Cardiac septum (tissue), 1 donor: ENCODE results near the gene PHKA2. TPM values are rescaled to one million over a fixed set of nuclear protein-coding genes. Genes with fewer than 3 reads are reported as not detected.

ENCODE experiments used
- DNase-seq: peaks from one replicate; pipeline ENCODE4 v3.0.0-alpha.2; 2020; ENCODE audit warnings: low spot score
- intact Hi-C: fragments of 100-400 bp; cut with DNase I; formaldehyde crosslinking; loops from one replicate; pipeline ENCODE4 v1.14.0; 2022
- total RNA-seq: library from RNA; stranded (reverse); fragmentation: NEBNext Ultra II Directional; extraction: Animal tissue kit (Norgen Biotek cat#: 25700); gene quantifications from one replicate; pipeline ENCODE4 v1.2.1, GENCODE V29; 2021
- donor health status: DM: no; HTN: no; CAD: no.

The PHKA2 gene
- total RNA-seq, 1 donor from 2014 or later: 22.3 TPM

- intact Hi-C loops: no loop called here
- DNase-seq: no peak
Measured at GRCh38 chrX:18937173-18937572, 46.7 kb downstream of the PHKA2 start.

- DNase-seq: no peak
- intact Hi-C loops: loop anchor here (2.0 kb wide), 1 partner anchor 399 kb away; no protein-coding TSS in a partner anchor
Measured at GRCh38 chrX:18935893-18936292, 48.0 kb downstream of the PHKA2 start.

DNA sequence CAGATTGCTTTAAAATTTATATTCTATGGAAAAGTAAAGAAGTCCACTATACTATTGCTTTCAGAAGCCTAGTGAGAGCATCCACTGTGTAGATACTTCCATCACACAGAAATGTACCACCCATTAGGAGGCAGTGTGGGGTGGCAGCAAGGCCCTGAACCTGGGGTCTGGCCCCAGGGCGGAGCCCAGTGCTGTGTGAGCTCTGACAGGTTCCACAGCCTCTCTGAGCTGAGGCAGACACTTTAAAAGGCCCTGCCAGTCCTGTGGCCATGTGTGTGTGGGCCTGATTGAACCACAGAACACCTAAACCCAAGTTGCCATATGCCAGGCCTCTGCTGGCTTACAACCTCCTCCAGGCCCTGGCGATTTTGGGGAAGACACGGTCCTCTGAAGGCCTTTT lies 49.2 kb downstream of the PHKA2 start:
- intact Hi-C loops: loop anchor here (2.0 kb wide), 1 partner anchor 400 kb away; no protein-coding TSS in a partner anchor

GRCh38 chrX:18933617-18934016 lies 50.3 kb downstream of the PHKA2 start:
- intact Hi-C loops: loop anchor here (2.0 kb wide), 1 partner anchor 401 kb away; no protein-coding TSS in a partner anchor
- DNase-seq: no peak

More for the DNA sequence above, 49.2 kb downstream of the PHKA2 start:
- DNase-seq: no peak

DNA sequence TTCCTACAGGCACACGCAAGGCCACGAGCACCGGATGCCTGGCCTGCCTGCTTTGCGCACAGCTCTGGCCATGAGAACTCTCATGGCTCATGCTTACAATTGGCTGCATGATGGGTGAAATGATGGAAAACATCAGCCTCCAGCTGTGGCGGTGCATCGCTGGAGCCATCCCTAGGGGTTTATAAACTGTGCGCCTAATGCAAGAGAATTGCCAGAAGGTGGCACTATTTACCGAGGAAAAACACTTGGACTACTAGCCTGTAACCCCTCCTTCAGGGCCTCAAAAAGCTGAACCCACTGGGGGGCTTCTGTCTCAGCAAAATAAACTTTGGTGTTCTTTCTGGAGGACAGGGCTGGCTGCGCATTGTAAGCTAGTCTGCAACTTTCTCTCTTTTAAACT lies 51.9 kb downstream of the PHKA2 start:
- intact Hi-C loops: no loop called here
- no peak for DNase-seq

DNA sequence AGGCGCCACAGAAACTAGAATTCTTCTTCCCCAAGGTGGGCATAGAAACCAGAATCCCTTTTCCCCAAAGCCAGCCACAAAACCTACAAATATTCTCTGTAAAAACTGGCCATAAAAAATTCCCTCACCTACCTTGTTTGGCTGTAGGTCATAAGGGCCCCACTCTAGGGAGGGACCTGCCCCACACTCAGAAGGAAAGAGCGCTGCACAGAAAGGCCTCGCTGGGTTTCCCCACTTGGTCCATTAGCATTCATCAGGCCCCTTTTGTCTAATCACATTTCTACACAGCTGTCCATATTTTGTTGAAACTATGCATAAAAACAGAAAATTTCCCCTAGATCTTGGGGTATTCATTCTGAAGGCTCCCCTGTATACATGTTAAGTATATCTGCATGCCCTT lies 54.1 kb downstream of the PHKA2 start:
- DNase-seq: no peak

GRCh38 chrX:18927558-18927957 lies 56.4 kb downstream of the PHKA2 start:
- no peak for DNase-seq
- intact Hi-C loops: no loop called here

More for the DNA sequence above, 54.1 kb downstream of the PHKA2 start:
- intact Hi-C loops: no loop called here

DNA sequence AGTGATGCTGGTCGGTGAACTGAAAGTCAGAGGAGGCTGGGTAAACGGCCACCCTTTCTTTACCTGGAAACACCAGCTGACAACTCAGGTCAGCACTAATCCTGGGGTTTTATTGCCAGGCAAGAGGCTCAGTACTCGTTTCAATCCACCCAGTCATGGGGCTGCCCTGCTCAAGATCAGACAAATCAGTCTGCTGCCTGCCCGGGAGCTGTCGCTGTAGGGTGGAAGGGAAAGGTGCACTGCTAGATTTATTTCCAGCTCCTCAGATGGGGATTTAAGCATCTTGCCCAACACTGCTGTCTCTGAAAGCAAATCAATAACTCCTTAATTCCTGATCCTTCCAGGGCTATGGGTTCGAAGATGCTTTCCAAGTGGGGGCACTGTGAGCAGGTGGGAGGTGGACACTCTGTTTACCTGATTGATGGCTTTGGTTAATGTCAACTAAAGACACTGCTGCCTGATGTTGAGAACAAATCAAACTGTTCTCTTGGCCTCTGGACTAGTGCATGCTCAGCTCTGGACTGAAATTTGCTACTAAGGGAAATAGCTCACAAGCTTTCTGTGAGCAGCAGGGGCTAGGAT lies 59.3 kb downstream of the PHKA2 start:
- no peak for DNase-seq
- intact Hi-C loops: no loop called here

DNA sequence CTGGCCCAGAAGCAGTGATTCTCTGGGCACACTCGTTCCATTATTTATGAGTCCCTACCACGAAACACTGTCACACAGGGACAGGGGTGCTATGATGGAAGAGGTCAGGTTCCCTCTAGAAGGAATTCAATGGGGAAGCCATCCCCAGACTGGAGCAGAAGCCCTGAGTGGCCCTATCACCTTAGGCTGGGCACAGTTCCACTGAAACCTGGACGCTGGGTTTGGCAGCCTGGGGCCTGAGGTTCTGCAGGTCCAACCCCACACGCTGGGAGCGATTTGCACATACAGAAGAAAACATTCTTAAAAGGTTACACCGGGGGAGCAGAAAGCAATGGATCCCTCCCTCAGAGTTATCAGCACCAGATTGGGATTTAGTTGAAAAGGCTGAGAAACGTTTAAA lies 63.3 kb downstream of the PHKA2 start:
- DNase-seq: no peak
- intact Hi-C loops: no loop called here

DNA sequence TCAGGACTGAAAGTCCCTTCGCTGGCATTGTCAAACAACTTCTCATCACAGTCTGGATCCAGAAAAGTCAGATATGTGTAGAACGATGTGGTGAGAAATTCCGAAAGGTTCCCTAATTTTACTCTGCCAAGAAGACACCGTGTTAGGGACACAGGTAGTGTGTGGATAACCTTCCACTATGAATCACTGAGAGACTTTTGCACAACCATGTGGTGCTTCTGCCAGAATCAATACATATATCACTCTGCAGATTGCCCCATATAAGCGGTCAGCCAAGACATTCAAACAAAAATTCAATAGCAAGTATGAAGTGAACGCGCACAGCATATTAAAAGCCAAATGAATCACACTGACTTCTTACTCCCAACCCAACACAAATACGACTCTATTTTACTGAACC lies 63.8 kb downstream of the PHKA2 start:
- DNase-seq: no peak
- intact Hi-C loops: no loop called here

GRCh38 chrX:18917831-18918230 lies 66.1 kb downstream of the PHKA2 start:
- no peak for DNase-seq
- intact Hi-C loops: no loop called here

DNA sequence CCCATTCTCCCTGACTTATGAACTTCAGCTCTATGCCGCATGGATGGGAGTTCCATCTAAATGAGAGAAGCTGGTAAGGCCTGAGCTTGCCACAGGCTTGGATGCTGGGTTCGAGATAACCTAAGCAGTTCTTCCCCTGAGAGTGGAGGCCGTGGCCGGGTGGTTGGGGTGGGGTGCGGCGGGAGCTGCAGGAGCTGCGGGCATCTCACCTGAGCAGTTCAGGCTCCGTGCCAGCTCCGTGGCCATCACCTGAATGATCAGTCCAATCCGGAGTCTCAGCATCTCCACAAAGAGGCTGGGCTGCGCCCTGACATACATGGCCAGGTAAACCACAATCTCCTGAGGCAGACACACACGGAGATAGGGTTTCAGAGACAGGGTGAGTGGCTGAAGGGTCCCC lies 77.6 kb downstream of the PHKA2 start:
- no peak for DNase-seq
- intact Hi-C loops: no loop called here

DNA sequence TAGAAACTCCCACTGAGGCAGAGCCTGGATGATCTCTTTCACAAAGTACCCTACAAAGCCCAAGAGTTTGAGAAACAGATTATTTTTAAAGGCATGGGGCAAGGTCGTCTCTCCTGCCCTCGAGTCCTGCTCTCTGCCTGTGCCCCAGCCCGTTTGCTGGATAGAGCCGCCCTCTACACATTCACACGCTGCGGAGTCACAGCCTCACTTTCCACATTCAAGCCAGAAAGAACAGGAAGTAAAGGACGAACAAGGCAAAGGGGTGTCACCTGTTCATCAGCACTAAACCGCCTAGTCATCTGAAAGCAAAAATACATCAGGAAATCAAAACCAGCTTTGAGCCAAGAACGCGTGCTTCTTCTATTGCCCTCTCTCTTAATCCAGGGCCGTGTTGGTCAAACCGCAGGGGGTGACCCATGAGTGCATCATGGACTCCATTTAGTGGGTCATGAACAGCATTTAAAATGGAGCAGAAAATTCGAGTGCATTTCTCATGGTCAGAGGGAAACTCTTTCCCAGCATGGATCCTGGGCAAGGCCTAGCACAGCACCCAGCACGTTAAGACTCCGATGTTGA lies 83.4 kb downstream of the PHKA2 start:
- intact Hi-C loops: no loop called here
- DNase-seq: no peak

- intact Hi-C loops: loop anchor here (5.0 to 10.0 kb wide), 3 partner anchors 473 to 505 kb away; partner anchors contain the start of gene CDKL5
Measured at GRCh38 chrX:18899796-18900380, 84.0 kb downstream of the PHKA2 start.

GRCh38 chrX:18898492-18898891 lies 85.4 kb downstream of the PHKA2 start:
- intact Hi-C loops: loop anchor here (5.0 to 10.0 kb wide), 3 partner anchors 471 to 504 kb away; partner anchors contain the start of gene CDKL5
- DNase-seq: no peak

More at GRCh38 chrX:18899796-18900380, 84.0 kb downstream of the PHKA2 start:
- no peak for DNase-seq

GRCh38 chrX:18898091-18898490 lies 85.8 kb downstream of the PHKA2 start:
- intact Hi-C loops: loop anchor here (5.0 to 10.0 kb wide), 3 partner anchors 471 to 503 kb away; partner anchors contain the start of gene CDKL5
- DNase-seq: no peak

DNA sequence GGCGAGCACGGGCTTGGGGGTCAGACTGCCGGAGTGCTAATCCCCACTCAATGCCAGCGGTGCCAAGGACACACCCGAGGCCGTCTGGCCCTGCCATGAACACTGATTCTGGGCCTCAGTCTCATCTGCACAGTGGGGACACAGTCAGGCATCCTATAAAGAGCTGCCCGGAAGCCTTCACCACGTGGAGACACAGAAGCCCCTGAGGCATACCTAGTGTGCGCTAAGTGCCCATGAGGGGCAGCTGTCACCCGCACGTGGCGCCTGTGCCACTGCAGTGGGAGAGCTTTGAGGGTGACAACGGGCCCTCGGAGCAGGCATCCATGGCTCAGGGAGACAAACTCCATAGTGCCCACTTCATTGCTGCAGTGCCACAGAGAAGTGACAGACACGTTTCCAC lies 86.3 kb downstream of the PHKA2 start:
- no peak for DNase-seq
- intact Hi-C loops: loop anchor here (5.0 to 10.0 kb wide), 3 partner anchors 470 to 503 kb away; partner anchors contain the start of gene CDKL5

DNA sequence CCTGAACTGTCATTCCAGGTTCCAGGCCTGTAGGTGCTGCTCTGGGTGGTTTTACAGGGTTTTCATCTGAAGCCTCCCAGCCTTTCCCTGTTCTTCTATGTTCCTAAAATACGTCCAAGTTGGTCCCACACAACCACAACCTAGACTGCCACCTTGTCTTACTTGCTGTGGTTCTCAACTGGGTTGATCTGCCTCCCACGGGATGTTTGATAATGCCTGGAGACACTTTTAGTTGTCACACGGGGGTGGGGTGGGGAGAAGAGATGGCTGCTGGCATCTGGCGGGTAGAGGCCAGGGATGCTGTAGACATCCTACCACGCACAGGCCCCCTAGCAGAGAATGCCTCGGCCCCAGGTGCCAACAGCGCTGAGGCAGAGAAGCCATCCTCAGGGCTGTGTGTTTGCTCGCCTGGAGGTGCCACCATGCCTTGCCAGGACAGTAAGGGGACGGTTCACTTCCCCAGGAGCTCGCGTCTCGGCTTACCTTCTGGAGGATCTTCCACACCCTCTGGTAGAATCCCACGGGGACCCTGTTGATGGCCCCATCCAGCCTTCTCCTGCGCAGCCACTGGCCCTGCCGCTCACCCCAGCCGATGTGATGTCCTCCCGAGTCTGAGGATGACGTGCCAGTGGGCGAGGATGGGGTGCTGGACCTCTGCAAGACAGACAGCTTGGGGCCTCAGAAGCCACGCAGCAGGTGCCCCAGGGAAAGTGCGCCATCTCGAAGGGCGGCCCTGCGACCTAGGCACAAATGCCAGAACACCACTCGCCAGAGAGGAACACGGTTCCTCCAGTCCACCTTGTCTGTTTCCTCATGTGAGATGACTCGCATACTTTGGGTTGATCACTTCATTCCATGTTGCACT lies 87.0 kb downstream of the PHKA2 start:
- DNase-seq: no peak
- intact Hi-C loops: loop anchor here (5.0 to 10.0 kb wide), 3 partner anchors 470 to 502 kb away; partner anchors contain the start of gene CDKL5

DNA sequence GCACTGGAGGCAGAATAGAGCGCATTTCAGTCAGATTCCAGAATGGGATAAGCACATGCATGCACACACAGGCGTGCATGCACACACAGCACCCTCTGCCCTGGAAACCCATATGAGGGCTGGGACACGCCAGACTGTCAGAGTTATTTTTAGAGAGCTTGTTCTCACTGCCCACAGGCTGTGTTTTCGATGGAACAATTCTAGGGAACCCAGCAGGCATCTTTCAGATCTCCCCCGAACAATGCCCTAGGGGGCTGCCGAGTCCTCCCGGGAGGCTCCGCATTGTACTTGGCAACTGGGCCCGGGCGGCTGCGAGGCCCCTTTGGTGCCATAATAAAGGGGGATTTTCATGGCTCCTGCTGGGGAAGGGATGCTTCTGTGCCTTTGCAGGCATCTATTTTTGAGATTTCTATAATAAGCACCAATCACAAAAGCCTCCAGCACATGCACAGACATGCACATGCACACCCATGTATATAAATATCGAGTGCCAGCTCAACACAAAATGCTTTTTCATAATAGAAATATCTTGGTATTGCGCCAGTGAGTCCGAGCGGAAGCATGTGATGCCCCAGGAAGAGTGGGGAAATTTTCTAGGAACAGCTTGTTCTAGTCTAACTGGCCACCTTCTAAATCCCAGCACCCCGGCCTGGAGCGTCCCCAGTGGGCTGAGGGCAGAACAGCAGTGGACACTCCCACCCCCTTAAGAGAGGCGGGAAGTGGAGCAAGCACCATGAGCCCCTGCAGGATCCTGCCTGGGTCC lies 88.5 kb downstream of the PHKA2 start:
- DNase-seq: no peak

More for the DNA sequence above, 88.5 kb downstream of the PHKA2 start:
- intact Hi-C loops: loop anchor here (5.0 to 10.0 kb wide), 3 partner anchors 468 to 501 kb away; partner anchors contain the start of gene CDKL5
